Measurements from ENCODE around the gene LRRC49.

DNA sequence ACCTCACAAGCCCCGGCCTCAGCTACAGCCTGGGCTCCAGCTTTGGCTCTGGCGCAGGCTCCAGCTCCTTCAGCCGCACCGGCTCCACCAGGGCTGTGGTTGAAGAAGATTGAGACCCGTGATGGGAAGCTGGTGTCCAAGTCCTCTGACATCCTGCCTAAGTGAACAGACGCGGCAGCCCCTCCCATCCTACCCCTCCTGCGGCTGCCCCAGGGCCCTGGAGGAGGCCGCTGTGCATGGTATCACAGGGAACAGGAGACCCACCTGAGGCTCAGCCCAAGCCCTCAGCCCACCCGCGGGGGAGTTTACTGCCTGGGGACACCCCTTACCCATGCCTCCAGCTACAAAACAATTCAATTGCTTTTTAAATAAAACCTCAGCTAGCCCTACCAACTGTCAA, 32.6 kb upstream of the LRRC49 start:
- TF ChIP-seq, protein P1, sequence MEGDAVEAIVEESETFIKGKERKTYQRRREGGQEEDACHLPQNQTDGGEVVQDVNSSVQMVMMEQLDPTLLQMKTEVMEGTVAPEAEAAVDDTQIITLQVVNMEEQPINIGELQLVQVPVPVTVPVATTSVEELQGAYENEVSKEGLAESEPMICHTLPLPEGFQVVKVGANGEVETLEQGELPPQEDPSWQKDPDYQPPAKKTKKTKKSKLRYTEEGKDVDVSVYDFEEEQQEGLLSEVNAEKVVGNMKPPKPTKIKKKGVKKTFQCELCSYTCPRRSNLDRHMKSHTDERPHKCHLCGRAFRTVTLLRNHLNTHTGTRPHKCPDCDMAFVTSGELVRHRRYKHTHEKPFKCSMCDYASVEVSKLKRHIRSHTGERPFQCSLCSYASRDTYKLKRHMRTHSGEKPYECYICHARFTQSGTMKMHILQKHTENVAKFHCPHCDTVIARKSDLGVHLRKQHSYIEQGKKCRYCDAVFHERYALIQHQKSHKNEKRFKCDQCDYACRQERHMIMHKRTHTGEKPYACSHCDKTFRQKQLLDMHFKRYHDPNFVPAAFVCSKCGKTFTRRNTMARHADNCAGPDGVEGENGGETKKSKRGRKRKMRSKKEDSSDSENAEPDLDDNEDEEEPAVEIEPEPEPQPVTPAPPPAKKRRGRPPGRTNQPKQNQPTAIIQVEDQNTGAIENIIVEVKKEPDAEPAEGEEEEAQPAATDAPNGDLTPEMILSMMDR (conservative IDR thresholded peaks at IDR 0.05 in 1 of 2, IDR thresholded peaks at IDR 0.05 in 1 of 2; ENCODE audit: extremely low read depth in 1 of 2, insufficient read depth in 1 of 2, low read depth in 1 of 2, low read length in 2 of 2): no peak
- TF ChIP-seq EZH2 (IDR thresholded peaks at IDR 0.05; ENCODE audit: borderline replicate concordance, low read length): no peak
